GM18858 (cell line): Measurements from ENCODE around the gene CISTR.

Source experiments
- ATAC-seq: cut with Tn5 transposase; IDR thresholded peaks from one replicate; pipeline ENCODE4 v1.9.1; 2021; ENCODE audit not compliant: unreplicated experiment

The CISTR gene

GRCh38 chr12:53744751-53745150, 7.0 kb downstream of the CISTR start:
- ATAC-seq = no peak

- no peak for ATAC-seq
Observed at GRCh38 chr12:53744130-53744441, 7.7 kb downstream of the CISTR start.

- ATAC-seq = no peak
Observed at GRCh38 chr12:53743266-53744129, 8.3 kb downstream of the CISTR start.

- no peak for ATAC-seq
Observed at GRCh38 chr12:53740130-53740491, 11.7 kb downstream of the CISTR start.

GRCh38 chr12:53739214-53740129, 12.3 kb downstream of the CISTR start:
- ATAC-seq = no peak

- no peak for ATAC-seq
Observed at GRCh38 chr12:53738406-53739213, 13.2 kb downstream of the CISTR start.

GRCh38 chr12:53737951-53738405, 13.8 kb downstream of the CISTR start:
- ATAC-seq = no peak

GRCh38 chr12:53737093-53737808, 14.5 kb downstream of the CISTR start:
- no peak for ATAC-seq

- no peak for ATAC-seq
Observed at GRCh38 chr12:53736592-53736991, 15.2 kb downstream of the CISTR start.

GRCh38 chr12:53735556-53735955, 16.2 kb downstream of the CISTR start:
- ATAC-seq = no peak

GRCh38 chr12:53734425-53734824, 17.4 kb downstream of the CISTR start:
- ATAC-seq = no peak

GRCh38 chr12:53733807-53734200, 18.0 kb downstream of the CISTR start:
- no peak for ATAC-seq

GRCh38 chr12:53733051-53733806, 18.6 kb downstream of the CISTR start:
- ATAC-seq = no peak

- ATAC-seq = no peak
Observed at GRCh38 chr12:53729644-53730043, 22.1 kb downstream of the CISTR start.

GRCh38 chr12:53728206-53728605, 23.6 kb downstream of the CISTR start:
- no peak for ATAC-seq

- peak; percentile 95 for ATAC-seq
Observed at GRCh38 chr12:53727310-53728041, 24.3 kb downstream of the CISTR start, which contains the start of gene CALCOCO1. Gene CALCOCO1 (minus strand): TSS chr12:53727452. CDS start chr12:53725242, 2,210 bp downstream.

GRCh38 chr12:53726946-53727309, 24.9 kb downstream of the CISTR start:
- no peak for ATAC-seq

- no peak for ATAC-seq
Observed at GRCh38 chr12:53726341-53726740, 25.4 kb downstream of the CISTR start.

- no peak for ATAC-seq
Observed at GRCh38 chr12:53725824-53726223, 26.0 kb downstream of the CISTR start.
